ENCODE data around the gene C12orf60.

The C12orf60 gene

GRCh38 chr12:14839262-14839661 lies 35.8 kb downstream of the C12orf60 start:
- DNase-seq, result no peak

DNA sequence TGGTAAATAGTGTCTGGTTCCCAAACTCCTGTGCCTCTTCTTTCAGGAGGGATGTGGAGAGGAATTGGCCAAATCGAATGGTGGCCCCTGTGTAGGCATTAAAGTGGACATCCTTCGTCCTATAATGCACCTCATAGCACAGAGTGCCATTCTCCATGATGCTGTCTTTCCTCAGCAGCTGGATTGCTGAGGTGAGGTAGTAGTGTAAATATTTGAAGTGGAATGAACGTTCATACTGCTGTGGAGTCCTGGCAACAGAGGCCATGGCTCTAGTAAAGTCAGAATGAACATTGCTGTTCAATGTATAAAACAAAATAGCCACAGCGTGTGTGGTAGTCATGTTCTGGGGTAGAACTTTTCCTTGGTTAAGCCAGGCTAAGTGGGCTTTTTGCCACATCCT lies 37.1 kb downstream of the C12orf60 start:
- DNase-seq, result no peak

- DNase-seq, result no peak
These were observed 38.3 kb downstream of the C12orf60 start for GRCh38 chr12:14841761-14842160.

- no peak for DNase-seq
These were observed 38.8 kb downstream of the C12orf60 start for GRCh38 chr12:14842315-14842714.

GRCh38 chr12:14843425-14843887 lies 40.0 kb downstream of the C12orf60 start, which contains the start of gene ART4:
TSS of gene ART4 (minus strand) at chr12:14843526. CDS start at chr12:14843113, 413 bp downstream.
- DNase-seq, result no peak

DNA sequence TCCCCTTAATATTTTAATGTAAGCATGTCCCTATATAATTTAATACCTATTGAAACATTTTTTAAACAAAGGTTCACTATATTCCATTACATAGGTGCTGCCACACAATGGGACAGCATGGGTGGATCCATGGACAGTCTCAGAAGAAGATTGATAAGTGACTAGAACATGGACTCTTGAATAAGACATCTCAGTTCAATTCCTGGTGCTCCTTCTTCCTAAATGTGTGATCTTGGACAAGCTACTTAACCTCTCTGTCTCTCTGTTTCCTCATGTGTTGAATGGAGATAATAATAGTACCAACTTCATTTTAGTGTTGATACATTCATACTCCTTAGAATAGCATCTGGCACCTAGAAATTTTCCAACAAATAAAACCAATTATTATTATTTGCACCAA lies 40.9 kb downstream of the C12orf60 start:
- DNase-seq, result no peak

- DNase-seq, result no peak
These were observed 41.9 kb downstream of the C12orf60 start for GRCh38 chr12:14845350-14845750.

DNA sequence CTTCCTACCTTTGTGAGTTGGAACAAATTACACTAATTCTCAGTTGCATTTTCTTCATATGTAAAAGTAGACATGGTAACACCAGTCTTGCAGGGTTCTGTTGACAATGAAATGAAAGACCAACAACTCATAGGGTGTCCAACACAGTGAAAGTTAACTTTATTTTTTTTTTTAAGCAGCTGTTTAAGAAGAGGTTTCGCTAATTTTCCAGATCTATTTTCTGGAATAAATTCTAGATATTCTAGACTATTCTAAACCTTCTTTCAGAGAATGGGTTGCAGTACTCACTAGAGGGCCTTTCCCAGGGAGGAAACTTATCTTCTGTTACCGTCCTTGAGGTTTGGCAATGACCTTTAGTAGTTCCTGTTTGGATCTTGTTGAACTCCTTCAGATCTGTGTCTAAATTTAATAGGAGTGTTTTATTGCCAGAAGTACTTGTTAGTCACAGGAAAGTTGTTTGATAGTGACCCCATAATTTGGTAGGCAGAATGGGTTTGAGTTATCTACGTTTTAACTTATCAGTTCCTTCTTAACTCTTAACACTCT lies 42.6 kb downstream of the C12orf60 start:
- no peak for DNase-seq

GRCh38 chr12:14846876-14847580 lies 43.6 kb downstream of the C12orf60 start:
- no peak for DNase-seq

GRCh38 chr12:14849661-14850060 lies 46.2 kb downstream of the C12orf60 start:
- DNase-seq, result no peak

- DNase-seq, result no peak
These were observed 47.6 kb downstream of the C12orf60 start for GRCh38 chr12:14850929-14851663.

DNA sequence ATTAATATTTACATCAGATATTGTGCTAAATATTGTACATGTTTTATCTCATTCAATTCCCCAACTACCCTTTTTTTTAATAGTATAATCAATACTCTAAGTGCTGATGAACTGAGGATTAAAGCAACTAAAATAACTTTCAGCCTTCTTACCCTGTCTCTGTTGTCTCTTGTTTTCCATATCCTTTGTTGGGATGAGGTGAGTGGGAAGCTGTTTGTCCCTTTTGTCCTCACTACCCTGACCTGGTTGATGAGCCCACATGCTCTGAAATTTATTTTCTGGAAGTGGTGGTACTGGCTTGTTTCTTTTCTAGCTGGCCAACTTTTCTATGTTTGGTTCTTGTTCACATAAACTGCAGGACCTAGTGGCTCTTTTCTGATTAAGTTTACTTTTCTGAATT lies 49.4 kb downstream of the C12orf60 start:
- DNase-seq, result no peak

DNA sequence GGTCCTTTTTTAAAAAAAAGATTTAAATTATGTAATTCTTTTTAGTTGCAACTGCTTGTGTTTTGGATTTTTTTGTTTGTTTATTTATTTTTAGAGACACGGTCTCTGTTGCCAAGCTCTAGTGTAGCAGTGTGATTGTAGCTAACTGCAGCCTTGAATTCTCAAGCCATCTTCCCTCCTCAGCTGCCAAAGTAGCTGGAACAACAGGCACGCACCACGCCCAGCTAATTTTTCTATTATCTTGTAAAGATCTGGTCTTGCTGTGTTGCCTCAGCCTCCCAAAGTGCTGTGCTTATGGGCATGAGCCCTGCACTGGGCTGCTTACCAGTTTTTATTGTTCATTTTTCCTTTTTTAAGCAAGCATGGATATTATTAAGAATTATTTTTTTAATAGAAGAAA lies 50.5 kb downstream of the C12orf60 start:
- no peak for DNase-seq

DNA sequence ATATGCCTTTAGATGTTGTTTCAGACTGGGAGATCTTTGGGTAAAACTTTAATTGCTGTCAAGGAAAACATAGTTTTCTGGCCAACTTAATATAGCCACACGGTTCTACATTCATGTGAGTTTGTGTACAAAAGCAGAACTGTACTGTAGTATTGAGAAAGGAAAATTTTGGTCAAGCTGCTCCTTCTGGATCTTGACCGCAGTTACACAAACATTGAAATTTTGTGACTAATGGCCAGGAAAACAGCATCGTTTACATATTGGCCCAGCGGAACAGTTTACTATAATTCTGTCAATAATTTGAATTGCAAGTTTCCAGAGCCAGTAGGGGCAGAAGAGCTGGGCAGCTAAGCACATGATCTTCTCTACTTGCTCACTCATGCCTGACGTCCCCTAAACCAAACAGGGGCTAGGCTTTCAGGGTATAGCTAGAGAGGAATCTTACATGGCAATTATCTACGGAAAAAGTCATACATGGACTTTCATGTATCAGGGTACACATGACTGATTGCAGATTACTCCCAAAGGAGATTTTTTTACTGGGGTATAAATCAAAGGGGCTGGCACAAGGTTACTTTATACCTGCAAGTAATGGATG lies 51.2 kb downstream of the C12orf60 start:
- DNase-seq, result no peak

DNA sequence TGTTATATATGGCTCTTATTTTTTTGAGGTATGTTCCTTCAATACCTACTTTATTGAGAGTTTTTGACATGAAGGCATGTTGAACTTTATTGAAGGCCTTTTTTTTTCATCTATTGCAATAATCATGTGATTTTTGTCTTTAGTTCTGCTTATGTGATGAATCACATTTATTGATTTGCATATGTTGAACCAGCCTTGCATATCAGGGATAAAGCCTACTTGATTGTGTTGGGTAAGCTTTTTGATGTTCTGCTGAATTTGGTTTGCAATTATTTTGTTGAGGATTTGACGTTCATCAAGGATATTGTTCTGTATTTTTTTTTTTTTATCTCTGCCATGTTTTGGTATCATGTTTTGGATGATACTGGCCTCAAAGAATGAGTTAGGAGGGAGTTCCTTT lies 55.0 kb downstream of the C12orf60 start:
- DNase-seq, result no peak

GRCh38 chr12:14860490-14860889 lies 57.0 kb downstream of the C12orf60 start:
- no peak for DNase-seq

DNA sequence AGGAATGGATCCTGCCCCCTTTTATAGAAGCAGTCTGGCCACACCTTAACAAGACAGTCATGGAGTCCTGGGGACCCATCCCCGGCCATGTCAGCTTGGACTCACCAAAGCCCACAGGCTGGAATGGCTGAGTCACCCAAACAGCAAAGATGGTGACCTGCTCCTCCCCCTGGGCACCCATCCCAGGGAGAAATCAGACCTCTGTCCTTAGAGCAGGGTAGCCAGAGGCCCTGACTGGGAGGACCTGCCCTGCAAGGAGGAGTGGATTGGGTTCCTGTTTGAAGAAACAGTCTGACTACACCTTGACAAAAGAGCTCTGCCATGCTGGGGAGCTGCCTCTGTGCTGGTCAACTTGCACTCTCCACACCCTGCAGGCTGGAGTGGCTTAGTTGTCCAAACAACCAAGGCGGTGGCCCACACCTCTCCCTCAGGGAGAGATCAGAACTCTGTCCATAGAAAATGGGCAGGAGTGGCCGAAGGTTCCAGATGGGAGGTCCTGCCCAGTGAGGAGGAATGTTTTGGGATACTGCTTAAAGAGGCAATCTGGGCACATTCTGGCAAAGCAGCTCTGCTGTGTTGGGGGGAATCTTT lies 65.5 kb downstream of the C12orf60 start:
- DNase-seq, result no peak

GRCh38 chr12:14871247-14871646 lies 67.8 kb downstream of the C12orf60 start:
- DNase-seq, result no peak

GRCh38 chr12:14871886-14872285 lies 68.4 kb downstream of the C12orf60 start:
- no peak for DNase-seq

DNA sequence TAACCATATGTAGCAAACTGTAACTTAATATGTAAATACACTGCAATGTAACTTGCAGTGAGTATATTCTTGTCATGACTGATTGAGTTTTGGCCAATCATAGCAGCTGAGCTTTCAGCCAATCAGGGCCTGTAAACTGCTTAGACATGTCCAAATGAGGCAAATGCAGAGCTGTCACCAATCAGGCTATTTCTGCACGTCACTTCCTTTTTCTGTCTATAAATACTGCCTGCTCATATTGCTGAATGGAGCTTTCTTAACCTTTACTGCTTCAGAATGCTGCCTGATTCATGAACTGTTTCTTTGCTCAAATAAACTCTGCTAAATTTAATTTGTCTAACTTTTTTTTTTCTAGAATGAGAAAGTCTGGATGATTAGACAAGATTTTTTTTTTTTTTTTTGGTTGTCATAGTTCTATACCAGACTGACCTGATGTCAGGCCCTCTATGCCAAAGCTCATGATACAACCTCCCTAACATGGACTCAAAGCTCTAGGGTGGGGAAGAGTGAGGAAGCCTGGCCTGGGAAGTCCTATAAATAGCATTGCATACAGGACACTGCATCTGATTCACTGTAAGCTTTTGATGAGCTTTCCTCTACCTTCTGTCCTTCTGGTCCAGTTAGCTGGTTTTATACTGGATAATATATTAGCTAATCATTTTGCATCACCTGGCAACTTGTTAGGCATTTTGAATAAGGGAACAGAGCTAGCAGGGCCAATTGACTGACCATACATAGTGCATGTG lies 70.1 kb downstream of the C12orf60 start:
- no peak for DNase-seq

Measured in NCI-H510A (cell line).